OCI-M2 (cell line): ENCODE measurements around the gene CLPSL1.
A peak's percentile ranks its signal among the peaks of the same experiment; 100 is the strongest.
"Not testable (repeated sequence)": the region's sequence is repeated elsewhere in the genome, so short reads cannot be mapped to it uniquely, and the experiment has no call there.

Experiments used
- DNase-seq: peaks from one replicate; lab custom pipeline; 2025; ENCODE audit not compliant: unreplicated experiment; lab: John Stamatoyannopoulos, UW

Gene CLPSL1, protein sequence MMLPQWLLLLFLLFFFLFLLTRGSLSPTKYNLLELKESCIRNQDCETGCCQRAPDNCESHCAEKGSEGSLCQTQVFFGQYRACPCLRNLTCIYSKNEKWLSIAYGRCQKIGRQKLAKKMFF

DNA sequence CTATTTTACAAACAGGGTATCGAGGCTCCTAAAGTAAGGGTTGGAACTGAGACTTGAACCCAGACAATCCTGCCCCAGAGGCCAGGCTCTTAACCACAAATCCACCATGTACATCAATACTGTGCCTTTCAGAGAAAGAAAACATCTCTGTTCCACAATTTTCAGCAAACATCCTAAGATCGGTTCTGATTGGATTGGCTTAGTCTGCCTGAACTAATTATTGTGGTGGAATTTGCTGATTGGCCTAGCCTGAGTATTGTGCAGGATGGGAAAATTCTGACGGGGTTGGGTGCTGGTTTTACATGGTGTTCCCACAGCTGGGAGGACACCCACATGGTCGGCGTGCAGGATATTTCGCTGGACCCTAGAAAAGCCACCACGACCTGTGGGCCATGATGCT is at the start of gene CLPSL1:
Gene CLPSL1, plus strand, starts transcription at position 301 of the 400 bp plus-strand sequence. Its CDS starts 92 bp downstream, at position 393.
- no peak for DNase-seq

GRCh38 chr6:35731414-35731735 is 49.4 kb upstream of the CLPSL1 start:
- DNase-seq: peak; percentile 73

DNA sequence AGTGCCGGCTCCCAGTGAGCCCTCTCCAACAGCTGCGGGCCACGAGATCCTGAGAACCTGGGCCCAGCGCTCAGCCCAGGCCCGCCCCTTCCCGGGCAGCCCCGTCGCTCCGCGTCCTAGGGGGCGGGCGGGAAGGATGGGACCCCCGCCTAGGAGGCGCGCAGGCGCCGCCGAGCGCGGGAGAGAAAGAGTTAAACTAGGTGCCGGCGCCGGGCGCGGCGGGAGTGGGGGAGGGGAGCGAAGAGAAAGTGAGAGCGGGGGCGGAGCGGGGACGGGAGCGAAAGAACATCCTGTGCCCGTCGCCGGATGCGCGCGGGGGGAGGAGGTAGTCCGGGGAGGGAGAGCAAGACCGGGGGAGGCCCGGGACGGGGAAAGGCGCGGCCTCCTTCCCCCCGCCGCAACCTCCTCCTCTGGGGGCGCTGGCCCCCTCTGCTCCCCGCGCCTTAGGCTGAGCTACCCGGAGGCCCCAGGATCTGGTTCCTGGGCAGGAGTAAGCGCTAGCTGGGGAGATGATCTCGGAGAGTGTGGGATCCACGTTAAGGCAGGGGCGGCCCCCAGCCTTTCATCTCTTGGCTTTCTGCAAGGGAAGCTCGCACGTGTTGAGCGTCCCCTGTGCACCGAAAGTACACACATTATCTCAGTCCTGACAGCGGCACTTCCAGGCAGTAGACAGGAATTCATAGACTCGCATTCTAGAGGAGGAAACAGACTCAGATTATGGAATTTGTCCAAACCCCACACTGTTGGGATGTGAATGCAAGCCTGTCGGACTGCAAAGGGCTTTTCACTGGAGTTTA is 48.9 kb upstream of the CLPSL1 start:
- DNase-seq: no peak

DNA sequence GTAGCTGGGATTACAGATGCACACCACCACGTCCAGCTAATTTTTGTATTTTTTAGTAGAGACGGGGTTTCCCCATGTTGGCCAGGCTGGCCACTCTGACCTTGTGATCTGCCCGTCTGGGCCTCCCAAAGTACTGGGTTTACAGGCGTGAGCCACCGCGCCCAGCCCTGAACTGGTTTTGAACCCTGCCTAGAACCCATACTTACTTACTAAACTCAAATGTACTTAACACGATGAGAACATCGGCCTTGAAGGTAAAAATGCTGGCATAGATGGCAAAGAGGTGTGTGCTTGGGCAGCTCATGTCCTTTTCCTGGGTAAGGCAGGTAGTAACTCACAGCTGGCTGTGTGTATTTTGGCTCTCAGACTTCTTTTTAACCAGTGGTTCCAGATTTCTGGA is 47.2 kb upstream of the CLPSL1 start:
- DNase-seq: no peak

DNA sequence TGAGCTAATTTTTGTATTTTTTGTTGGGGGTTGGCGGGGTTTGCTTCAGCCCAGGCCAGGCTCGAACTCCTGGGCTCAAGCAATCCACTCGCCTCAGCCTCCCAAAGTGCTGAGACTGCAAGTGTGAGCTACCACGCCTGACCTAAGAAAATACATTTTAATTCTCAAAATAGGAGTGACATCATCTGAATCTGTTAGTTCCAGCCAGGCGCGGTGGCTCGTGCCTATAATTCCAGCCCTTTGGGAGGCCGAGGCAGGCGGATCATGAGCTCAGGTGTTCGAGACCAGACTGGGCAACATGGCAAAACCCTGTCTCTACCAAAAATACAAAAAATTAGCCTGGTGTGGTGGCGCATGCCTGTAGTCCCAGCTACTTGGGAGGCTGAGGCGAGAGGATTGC is 46.5 kb upstream of the CLPSL1 start:
- not testable (repeated sequence) for DNase-seq

- DNase-seq: no peak
Measured at GRCh38 chr6:35735452-35735851, 45.4 kb upstream of the CLPSL1 start.

DNA sequence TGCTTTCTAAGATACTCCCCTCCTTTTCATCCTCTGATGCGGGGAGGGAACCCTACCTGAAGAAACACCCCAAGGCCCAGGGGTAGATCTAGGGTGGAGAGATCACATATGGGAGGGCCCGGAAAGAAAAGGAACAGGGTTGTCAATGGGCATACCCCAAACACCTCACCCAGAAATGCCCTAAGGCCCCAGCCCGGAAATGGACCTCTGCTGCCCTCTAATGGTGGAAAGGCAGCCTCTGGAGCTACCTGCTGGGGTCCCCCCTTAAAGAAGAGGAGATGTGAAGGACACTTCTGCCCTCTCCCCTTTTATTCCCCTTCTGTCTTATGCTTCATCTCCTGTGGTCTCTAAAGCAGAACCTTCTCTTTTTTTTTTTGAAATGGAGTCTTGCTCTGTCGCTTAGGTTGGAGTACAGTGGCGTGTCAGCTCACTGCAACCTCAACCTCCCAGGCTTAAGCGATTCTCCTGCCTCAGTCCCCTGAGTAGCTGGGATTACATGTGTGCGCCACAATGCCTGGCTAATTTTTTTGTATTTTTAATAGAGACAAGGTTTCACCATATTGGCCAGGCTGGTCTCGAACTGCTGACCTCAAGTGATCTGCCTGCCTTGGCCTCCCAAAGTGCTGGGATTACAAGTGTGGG is 44.4 kb upstream of the CLPSL1 start:
- peak; percentile 38 for DNase-seq

DNA sequence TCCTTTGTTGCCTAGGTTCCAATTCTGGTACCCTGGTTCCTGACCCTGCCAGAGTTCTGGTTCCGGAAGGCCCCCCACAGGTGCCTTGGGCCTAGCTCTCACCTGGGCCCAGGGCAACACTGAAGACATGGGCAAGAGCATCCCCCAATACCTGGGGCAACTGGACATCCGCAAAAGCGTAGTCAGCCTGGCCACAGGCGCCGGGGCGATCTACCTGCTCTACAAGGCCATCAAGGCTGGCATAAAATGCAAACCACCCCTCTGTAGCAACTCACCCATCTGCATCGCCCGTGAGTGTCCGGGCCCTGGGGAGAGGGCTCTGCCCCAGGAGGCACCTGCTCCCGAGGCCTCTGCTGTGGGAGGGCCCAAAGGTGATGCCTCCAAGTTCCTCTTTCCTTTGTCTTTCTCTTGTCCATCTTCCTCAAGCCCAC is 43.8 kb upstream of the CLPSL1 start, which contains the start of gene ARMC12:
Gene ARMC12, plus strand, starts transcription at position 51 of the 431 bp plus-strand sequence. Its CDS starts 77 bp downstream, at position 128.
- no peak for DNase-seq

DNA sequence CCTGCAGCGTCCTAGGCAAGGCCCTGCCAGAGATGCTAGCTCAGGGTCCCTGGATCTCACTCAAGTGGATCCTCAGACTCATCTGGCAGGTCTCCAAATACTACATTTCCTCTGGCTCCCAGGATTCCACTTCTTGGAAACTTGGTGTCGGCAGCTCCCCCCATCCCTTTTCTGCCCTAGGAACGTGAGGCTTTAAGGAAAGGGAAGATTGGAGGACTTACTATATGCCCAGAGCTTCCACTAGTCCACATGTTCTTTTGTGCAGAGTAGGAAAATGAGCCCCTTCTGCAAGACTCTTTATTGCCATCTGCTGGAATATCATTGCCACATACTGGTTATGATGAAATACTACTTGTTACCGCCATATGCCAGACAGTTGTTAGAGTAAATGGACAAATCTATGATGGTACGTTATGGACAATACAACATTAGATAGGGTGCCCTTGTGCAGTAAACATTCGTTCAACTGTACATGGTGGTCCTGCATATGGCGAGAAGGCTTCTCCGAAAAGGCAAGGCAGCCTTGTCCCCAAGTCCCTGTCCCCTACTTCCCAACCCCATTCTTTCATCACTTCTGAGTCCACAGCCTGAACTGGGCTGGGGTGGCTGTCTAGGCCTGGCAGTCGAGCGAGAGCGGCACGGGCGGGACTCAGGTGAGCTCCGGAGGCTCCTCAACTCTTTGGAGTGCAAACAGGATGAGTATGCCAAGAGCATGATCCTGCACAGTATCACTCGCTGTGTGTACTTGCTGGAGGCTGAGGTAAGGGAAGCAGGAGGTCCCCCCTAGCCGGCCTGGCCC is 43.2 kb upstream of the CLPSL1 start:
- no peak for DNase-seq

DNA sequence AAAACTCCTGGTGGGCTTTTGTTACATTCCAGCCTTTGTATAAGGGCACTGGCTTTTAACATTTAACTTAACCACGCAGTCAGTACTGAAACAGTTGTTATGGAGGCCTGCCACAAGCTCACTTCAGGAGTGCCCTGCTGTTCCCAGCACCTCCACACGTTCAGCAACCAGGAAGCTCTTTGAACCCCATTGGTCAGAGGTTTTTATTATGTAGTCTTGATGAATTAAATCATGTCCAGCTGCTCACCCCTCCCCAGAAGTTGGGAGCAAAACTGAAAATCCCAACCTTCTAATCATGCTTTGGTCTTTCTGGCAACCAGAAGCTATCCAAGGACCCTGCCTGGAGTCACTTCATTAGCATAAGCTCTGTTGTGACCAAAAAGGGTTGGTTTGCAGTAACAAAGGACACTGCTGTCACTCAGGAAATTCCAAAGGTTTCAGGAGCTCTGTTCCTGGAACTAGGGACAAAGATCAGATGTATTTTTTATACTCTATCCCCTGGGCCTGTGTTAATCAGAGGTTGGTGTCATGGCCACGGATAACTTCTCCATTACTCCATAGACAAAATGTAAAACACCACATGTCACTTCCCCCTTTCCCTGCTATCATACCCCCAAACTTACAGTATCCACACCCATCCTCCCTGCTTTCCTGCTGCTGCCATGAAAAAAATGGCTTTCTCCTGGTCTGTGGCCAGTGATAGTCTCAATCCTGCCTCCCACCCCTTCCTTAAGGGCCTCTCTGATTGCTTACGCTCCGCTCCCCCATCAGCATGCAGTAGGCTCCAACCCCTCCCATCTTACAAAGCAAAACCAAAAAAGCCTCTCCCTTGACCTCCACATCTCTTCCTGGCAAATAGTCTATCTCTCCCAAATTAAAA is 40.9 kb upstream of the CLPSL1 start:
- DNase-seq: no peak

GRCh38 chr6:35742842-35743241 is 38.0 kb upstream of the CLPSL1 start:
- no peak for DNase-seq

DNA sequence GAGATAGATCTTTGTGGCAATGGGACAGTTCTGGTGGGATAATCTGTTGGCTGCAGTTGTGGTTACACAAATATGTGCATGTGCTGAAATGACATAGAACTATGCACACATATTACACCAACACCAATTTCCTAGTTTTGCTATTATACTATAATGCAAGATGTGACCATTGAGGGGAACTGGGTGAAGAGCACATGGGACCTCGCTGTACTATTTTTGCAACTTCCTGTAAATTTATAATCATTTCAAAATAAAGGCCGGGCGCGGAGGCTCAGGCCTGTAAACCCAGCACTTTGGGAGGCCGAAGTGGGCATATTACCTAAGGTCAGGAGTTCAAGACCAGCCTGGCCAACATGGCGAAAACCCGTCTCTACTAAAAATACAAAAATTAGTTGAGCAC is 35.3 kb upstream of the CLPSL1 start:
- no peak for DNase-seq

DNA sequence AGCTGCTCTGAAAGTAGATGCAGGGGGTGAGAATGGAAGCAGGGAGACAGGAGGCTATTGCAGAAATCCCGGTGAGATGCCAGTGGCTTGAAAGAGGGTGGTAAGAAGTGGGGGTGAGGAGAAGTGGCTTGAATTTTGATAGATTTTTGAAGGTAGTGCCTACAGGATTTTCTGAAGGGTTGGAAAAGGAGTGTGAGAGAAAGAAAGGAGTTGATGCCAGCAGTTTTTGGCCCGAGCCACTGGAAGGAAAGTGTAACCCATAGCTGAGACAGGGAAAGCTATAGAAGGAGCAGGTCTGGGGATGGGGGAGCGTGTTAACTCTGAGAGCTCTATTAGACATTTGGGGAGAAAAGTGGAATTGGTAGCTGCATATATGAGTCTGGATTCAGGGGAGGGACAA is 34.3 kb upstream of the CLPSL1 start:
- DNase-seq: no peak

DNA sequence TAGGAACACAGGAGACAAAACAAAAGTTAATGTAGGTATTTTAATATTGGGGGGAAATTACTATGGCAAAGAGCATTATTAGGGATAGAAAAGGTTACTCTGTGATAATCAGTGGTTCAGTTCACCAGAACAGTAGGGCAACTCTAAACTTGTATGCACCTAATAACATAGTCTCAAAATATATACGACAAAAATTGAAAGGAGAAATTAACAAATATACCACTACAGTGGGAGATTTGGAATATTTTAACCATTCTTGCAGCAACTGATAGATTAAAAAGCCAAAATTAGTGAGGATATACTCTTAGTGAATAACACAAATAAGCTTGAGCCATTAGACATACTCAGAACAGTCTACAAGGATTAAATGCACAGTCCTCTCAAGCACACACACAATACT is 32.9 kb upstream of the CLPSL1 start:
- DNase-seq: no peak

DNA sequence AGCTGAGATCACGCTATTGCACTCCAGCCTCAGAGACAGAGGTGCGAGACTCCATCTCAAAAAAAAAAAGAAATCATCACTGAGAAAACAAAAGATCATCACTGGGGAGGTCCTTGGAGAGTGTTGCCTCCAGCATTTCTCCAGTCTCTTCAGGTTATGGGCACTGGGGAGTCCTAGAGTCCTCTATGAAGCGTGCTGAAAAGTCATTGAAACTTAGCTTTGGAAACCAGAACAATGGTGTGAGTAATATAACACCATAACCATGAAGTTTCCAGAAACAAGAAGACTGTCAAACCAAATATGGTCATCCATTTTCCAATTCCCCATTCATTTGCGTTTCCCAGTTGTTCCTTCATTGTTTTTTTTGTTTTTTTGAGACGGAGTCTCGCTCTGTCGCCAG is 30.3 kb upstream of the CLPSL1 start:
- no peak for DNase-seq

DNA sequence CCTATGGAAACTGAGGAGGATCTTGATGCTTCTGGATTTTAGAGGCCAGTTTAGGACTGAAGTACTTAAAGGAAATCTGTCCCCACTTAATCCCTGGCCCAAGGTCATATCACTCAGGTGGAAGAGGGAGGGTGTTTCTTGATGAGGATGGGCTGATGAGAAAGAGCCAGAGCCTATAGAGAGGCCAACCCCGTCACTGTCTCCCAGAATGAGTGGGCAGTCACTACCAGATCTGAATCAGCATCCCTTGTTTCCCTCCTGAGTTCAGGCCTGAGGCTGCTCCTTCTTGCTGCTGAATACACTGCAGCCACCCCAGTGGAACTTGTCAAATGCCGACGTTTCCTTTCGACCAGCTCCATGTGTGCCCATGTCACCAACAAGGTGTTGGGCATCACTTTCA is 29.2 kb upstream of the CLPSL1 start:
- DNase-seq: no peak

- no peak for DNase-seq
Measured at GRCh38 chr6:35752330-35752729, 28.5 kb upstream of the CLPSL1 start.

DNA sequence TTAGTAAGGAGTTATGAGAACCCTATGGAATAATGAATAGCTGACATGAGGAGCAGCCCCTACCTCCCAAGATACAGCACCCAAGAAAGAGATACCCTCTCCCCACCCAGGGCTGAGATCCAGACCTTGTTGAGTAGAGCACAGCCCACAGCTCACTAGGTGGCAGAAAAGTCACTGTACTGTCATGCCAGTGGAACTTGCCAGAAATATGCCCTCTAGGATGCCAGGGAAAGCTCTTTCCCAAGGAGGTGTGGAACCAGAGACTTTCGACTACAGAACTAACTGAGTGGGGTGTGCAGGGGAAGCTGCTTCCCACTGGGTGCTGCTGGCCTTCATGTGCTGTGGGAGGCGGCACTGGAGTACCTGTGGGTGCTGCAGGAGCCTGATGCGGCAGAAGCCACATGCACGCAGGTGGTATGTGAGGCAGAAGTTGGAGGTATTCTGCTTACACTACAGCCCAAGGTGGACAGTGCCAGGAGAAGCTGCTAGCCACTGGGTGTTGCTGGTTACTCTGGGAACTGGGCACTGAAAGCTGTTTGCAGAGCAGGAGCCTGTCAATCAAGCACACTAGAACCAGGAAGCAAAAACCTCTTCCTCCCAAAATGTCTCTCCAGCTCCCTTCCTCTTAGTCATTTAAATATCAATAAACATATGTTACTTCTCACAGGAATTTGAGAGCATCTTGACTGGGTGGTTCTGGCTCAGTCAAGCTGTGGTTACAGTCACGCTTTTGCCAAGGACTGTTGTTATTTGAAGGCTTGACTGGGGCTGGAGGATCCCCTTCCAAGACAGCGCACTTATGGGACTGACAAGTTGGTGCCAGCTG is 26.2 kb upstream of the CLPSL1 start:
- DNase-seq: no peak

DNA sequence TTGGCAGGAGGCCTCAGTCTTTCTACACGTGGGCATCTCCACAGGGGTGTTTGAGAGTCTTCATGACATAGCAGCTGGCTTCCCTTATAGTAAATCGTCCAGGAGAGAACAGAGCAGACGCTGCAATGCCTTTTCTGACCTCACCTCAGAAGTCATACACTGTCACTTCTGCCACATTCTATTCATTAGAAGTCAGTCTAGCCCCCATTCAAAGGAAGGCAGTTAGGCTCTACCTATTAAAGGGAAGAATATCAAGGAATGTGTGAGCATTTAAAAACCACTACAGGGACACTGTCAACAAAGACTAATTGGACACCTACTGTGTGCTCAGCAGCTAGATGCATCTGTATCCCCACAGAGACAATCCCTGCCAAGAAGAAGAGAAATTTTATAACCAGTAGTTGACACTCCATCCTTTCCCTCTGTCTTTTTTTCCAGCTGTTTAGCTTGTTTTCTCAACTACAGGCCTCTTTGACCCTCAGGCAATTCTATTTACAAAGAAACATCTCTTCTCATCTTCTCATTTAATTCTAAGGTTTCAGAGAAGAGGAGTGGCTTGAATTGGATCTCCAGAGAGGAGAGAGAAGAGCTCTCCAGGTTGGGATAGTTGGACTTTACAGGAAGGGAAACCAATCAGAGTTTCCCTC is 25.4 kb upstream of the CLPSL1 start:
- DNase-seq: no peak
